Naive B cell (primary cell): ENCODE results near the gene HBP1. TPM values are rescaled to one million over a fixed set of nuclear protein-coding genes. Genes with fewer than 3 reads are reported as not detected.
"Not testable (repeated sequence)": the region's sequence is repeated elsewhere in the genome, so short reads cannot be mapped to it uniquely, and the experiment has no call there.

ENCODE experiments used
- ATAC-seq, 2 donors: fragments of 150-1000 bp; cut with Tn5 transposase; 2 replicates each; pipeline ENCODE4 v1.10.0; 2021; ENCODE audit warnings: low read depth in 2 of 2, mild to moderate bottlenecking in 2 of 2, moderate library complexity in 2 of 2
- DNase-seq: peaks from one replicate; pipeline ENCODE4 v3.0.0; 2022
- H3K27ac Mint-ChIP-seq, 6 donors: one replicate each; pipeline ENCODE4 v1.8.0; 2020 to 2022; ENCODE audit warnings: mild to moderate bottlenecking in 6 of 6, mixed read lengths in 6 of 6, moderate library complexity in 5 of 6, inconsistent platforms in 2 of 6
- H3K27me3 Mint-ChIP-seq, 3 donors: one replicate each; pipeline ENCODE4 v1.8.0; 2021 to 2022; ENCODE audit warnings: mixed read lengths in 3 of 3, mild to moderate bottlenecking in 1 of 3
- H3K36me3 Mint-ChIP-seq, 2 donors: one replicate each; pipeline ENCODE4 v1.8.0; 2020 to 2022; ENCODE audit warnings: mixed read lengths in 2 of 2, inconsistent platforms in 1 of 2, mild to moderate bottlenecking in 1 of 2
- H3K4me1 Mint-ChIP-seq, 3 donors: one replicate each; pipeline ENCODE4 v1.8.0; 2020 to 2022; ENCODE audit warnings: mixed read lengths in 3 of 3, inconsistent platforms in 1 of 3, mild to moderate bottlenecking in 1 of 3, moderate library complexity in 1 of 3
- H3K4me3 Mint-ChIP-seq, 8 donors: one replicate each; pipeline ENCODE4 v1.8.0; 2020 to 2022; ENCODE audit warnings: mild to moderate bottlenecking in 8 of 8, mixed read lengths in 8 of 8, moderate library complexity in 8 of 8, inconsistent platforms in 2 of 8
- H3K9me3 Mint-ChIP-seq, 7 donors: one replicate each; pipeline ENCODE4 v1.8.0; 2020 to 2022; ENCODE audit warnings: mixed read lengths in 7 of 7, mild to moderate bottlenecking in 5 of 7, inconsistent platforms in 2 of 7, moderate library complexity in 1 of 7
- polyA plus RNA-seq, 6 donors: library from polyadenylated mRNA; unstranded; fragments of 300-500 nt; fragmentation: Illumina TruSeq; gene quantifications; one replicate each; pipeline ENCODE4 v1.2.3, GENCODE V29; 2021; ENCODE audit warnings: low read depth in 6 of 6

HBP1 gene
- polyA plus RNA-seq, 6 donors from 2014 or later, result 62.1 to 157 (median 71.8) TPM

GRCh38 chr7:107230334-107230733 lies 61.5 kb downstream of the HBP1 start:
- Mint-ChIP-seq H3K4me1 (peaks cover 0 to 4% (median 0%) of the 10 kb centered on the region in 3 donors), H3K9me3 (no peaks in the 10 kb centered on the region), H3K36me3 (peaks cover 0 to 5% of the 10 kb centered on the region in 2 donors), H3K27me3 (no peaks in the 10 kb centered on the region), H3K4me3 (no peak overlapping the region), H3K27ac (no peak overlapping the region)
- DNase-seq, result no peak
- ATAC-seq, result no peak

- Mint-ChIP-seq H3K27me3 (no peaks in the 10 kb centered on the region), H3K36me3 (peaks cover 0 to 5% of the 10 kb centered on the region in 2 donors), H3K4me3 (no peak overlapping the region), H3K4me1 (peaks cover 0 to 4% (median 0%) of the 10 kb centered on the region in 3 donors), H3K9me3 (no peaks in the 10 kb centered on the region), H3K27ac (no peak overlapping the region)
- no peak for ATAC-seq
- DNase-seq, result no peak
Measured at GRCh38 chr7:107232568-107233090, 63.8 kb downstream of the HBP1 start.

- no peaks in the 10 kb centered on the region for H3K27me3 Mint-ChIP-seq
- DNase-seq (no peak), ATAC-seq (no peak)
- peaks cover 0 to 4% (median 0%) of the 10 kb centered on the region in 3 donors for H3K4me1 Mint-ChIP-seq
- no peak overlapping the region for H3K4me3 Mint-ChIP-seq
- H3K27ac Mint-ChIP-seq, result no peak overlapping the region
- H3K9me3 Mint-ChIP-seq, result no peaks in the 10 kb centered on the region
- peaks cover 0 to 5% of the 10 kb centered on the region in 2 donors for H3K36me3 Mint-ChIP-seq
Measured at GRCh38 chr7:107233174-107233573, 64.4 kb downstream of the HBP1 start.

- DNase-seq, result no peak
- Mint-ChIP-seq H3K4me1 (peaks cover 0 to 4% (median 0%) of the 10 kb centered on the region in 3 donors), H3K27me3 (no peaks in the 10 kb centered on the region), H3K36me3 (peaks cover 0 to 5% of the 10 kb centered on the region in 2 donors), H3K27ac (no peak overlapping the region), H3K4me3 (no peak overlapping the region), H3K9me3 (no peaks in the 10 kb centered on the region)
- no peak for ATAC-seq
Measured at GRCh38 chr7:107233981-107234380, 65.2 kb downstream of the HBP1 start.

GRCh38 chr7:107234436-107234835 lies 65.6 kb downstream of the HBP1 start:
- DNase-seq (no peak), ATAC-seq (no peak)
- H3K27ac Mint-ChIP-seq, result peak overlapping the region in 1 of 6 donors; percentile 92
- H3K9me3 Mint-ChIP-seq, result no peaks in the 10 kb centered on the region
- no peak overlapping the region for H3K4me3 Mint-ChIP-seq
- peaks cover 0 to 4% (median 0%) of the 10 kb centered on the region in 3 donors for H3K4me1 Mint-ChIP-seq
- no peaks in the 10 kb centered on the region for H3K27me3 Mint-ChIP-seq
- peaks cover 1 to 4% of the 10 kb centered on the region in 2 donors for H3K36me3 Mint-ChIP-seq

GRCh38 chr7:107236862-107237261 lies 68.1 kb downstream of the HBP1 start:
- peak overlapping the region in 1 of 6 donors; percentile 5 for H3K27ac Mint-ChIP-seq
- no peaks in the 10 kb centered on the region for H3K9me3 Mint-ChIP-seq
- no peak for ATAC-seq
- H3K36me3 Mint-ChIP-seq, result peaks cover 6 to 8% of the 10 kb centered on the region in 2 donors
- peaks cover 0 to 4% (median 0%) of the 10 kb centered on the region in 3 donors for H3K4me1 Mint-ChIP-seq
- no peaks in the 10 kb centered on the region for H3K27me3 Mint-ChIP-seq
- DNase-seq, result no peak
- H3K4me3 Mint-ChIP-seq, result no peak overlapping the region

GRCh38 chr7:107237451-107237850 lies 68.6 kb downstream of the HBP1 start:
- no peak for ATAC-seq
- Mint-ChIP-seq H3K27me3 (no peaks in the 10 kb centered on the region), H3K4me1 (peaks cover 0 to 4% (median 0%) of the 10 kb centered on the region in 3 donors), H3K9me3 (no peaks in the 10 kb centered on the region), H3K27ac (peak overlapping the region in 1 of 6 donors; percentile 55), H3K36me3 (peaks cover 6 to 10% of the 10 kb centered on the region in 2 donors), H3K4me3 (no peak overlapping the region)
- no peak for DNase-seq

- peak overlapping the region in 1 of 8 donors; percentile 1 for H3K4me3 Mint-ChIP-seq
- peak overlapping the region in 1 of 6 donors; percentile 39 for H3K27ac Mint-ChIP-seq
- H3K36me3 Mint-ChIP-seq, result peaks cover 49 to 57% of the 10 kb centered on the region in 2 donors
- H3K4me1 Mint-ChIP-seq, result peaks cover 0 to 6% (median 2%) of the 10 kb centered on the region in 3 donors
- DNase-seq (no peak), ATAC-seq (no peak)
- H3K9me3 Mint-ChIP-seq, result peaks cover 0 to 16% (median 9%) of the 10 kb centered on the region in 7 donors
- H3K27me3 Mint-ChIP-seq, result no peaks in the 10 kb centered on the region
Measured at GRCh38 chr7:107242267-107242666, 73.5 kb downstream of the HBP1 start.

- Mint-ChIP-seq H3K9me3 (peaks cover 0 to 16% (median 9%) of the 10 kb centered on the region in 7 donors), H3K4me1 (peaks cover 0 to 6% (median 2%) of the 10 kb centered on the region in 3 donors), H3K27me3 (no peaks in the 10 kb centered on the region), H3K27ac (no peak overlapping the region), H3K4me3 (no peak overlapping the region), H3K36me3 (peaks cover 47 to 67% of the 10 kb centered on the region in 2 donors)
- no peak for DNase-seq
- no peak for ATAC-seq
Measured at GRCh38 chr7:107244613-107245012, 75.8 kb downstream of the HBP1 start.

GRCh38 chr7:107246836-107247235 lies 78.0 kb downstream of the HBP1 start:
- not testable (repeated sequence) for H3K27me3 Mint-ChIP-seq, H3K27ac Mint-ChIP-seq, H3K4me1 Mint-ChIP-seq, DNase-seq, H3K4me3 Mint-ChIP-seq, ATAC-seq
- peaks cover 0 to 16% (median 9%) of the 10 kb centered on the region in 7 donors for H3K9me3 Mint-ChIP-seq
- H3K36me3 Mint-ChIP-seq, result peaks cover 48 to 62% of the 10 kb centered on the region in 2 donors

- no peaks in the 10 kb centered on the region for H3K27me3 Mint-ChIP-seq
- H3K9me3 Mint-ChIP-seq, result peaks cover 0 to 16% (median 9%) of the 10 kb centered on the region in 7 donors
- peak overlapping the region in 1 of 6 donors; percentile 74 for H3K27ac Mint-ChIP-seq
- H3K4me1 Mint-ChIP-seq, result no peaks in the 10 kb centered on the region
- ATAC-seq, result no peak
- no peak overlapping the region for H3K4me3 Mint-ChIP-seq
- H3K36me3 Mint-ChIP-seq, result peaks cover 38 to 48% of the 10 kb centered on the region in 2 donors
- DNase-seq, result no peak
Measured at GRCh38 chr7:107248551-107249316, 79.9 kb downstream of the HBP1 start.

GRCh38 chr7:107251963-107252362 lies 83.2 kb downstream of the HBP1 start:
- ATAC-seq (no peak), DNase-seq (no peak)
- H3K4me1 Mint-ChIP-seq, result no peaks in the 10 kb centered on the region
- no peaks in the 10 kb centered on the region for H3K27me3 Mint-ChIP-seq
- H3K36me3 Mint-ChIP-seq, result peaks cover 8 to 16% of the 10 kb centered on the region in 2 donors
- H3K27ac Mint-ChIP-seq, result peak overlapping the region in 3 of 6 donors; percentile 8 to 62 (median 15)
- H3K4me3 Mint-ChIP-seq, result no peak overlapping the region
- peaks cover 0 to 2% (median 0%) of the 10 kb centered on the region in 7 donors for H3K9me3 Mint-ChIP-seq
